Prostate gland (tissue), 2 donors: ENCODE data around the gene RITA1. TPM values are rescaled to one million over a fixed set of nuclear protein-coding genes. Genes with fewer than 3 reads are reported as not detected.

Source experiments
- DNase-seq: peaks from one replicate; pipeline ENCODE4 v3.0.0-alpha.2; 2019; ENCODE audit warnings: low spot score
- H3K27ac ChIP-seq, 2 donors: fragments of 200-600 bp; sonication (generic); 2 replicates each; pipeline ENCODE4 v1.5.1; 2017 to 2019
- H3K27me3 ChIP-seq: fragments of 200-600 bp; sonication (generic); replicated peaks from 2 replicates; pipeline ENCODE4 v1.5.1; 2019; ENCODE audit not compliant: insufficient read depth
- H3K36me3 ChIP-seq, 2 donors: fragments of 200-600 bp; sonication (generic); 1 replicate in 1 of 2; 2 replicates in 1 of 2; pipeline versions ENCODE4 v1.5.1 to v1.8.1; 2017 to 2019
- H3K4me1 ChIP-seq: fragments of 200-600 bp; sonication (generic); replicated peaks from 2 replicates; pipeline ENCODE4 v1.5.1; 2019
- H3K4me3 ChIP-seq, 2 donors: fragments of 200-600 bp; sonication (generic); 2 replicates each; pipeline ENCODE4 v1.5.1; 2017 to 2019
- H3K9me3 ChIP-seq: fragments of 200-600 bp; sonication (generic); 2 replicates; pipeline ENCODE4 v1.5.1; 2017
- CTCF ChIP-seq, 4 experiments: fragments of 200-600 bp in 2 of 4; fragments of 450-650 bp in 2 of 4; sonication (generic) in 2 of 4; IDR thresholded peaks; 1 replicate in 3 of 4; 2 replicates in 1 of 4; pipeline ENCODE4 v1.5.1; 2016 to 2019; ENCODE audit warnings: antibody characterized with exemption in 4 of 4, mild to moderate bottlenecking in 2 of 4, moderate library complexity in 2 of 4
- POLR2A ChIP-seq: fragments of 450-650 bp; IDR thresholded peaks from one replicate; pipeline ENCODE4 v1.6.1; 2016; ENCODE audit warnings: antibody characterized with exemption, mild to moderate bottlenecking
- POLR2AphosphoS5 ChIP-seq: sonication (generic); formaldehyde crosslinking; IDR thresholded peaks from one replicate; pipeline ENCODE4 v1.6.1; 2017; ENCODE audit warnings: antibody characterized with exemption
- WGBS: methylation state at CpG from one replicate; pipeline ENCODE4 v1.1.5; 2018; 5-methylcytosine and 5-hydroxymethylcytosine counted together
- intact Hi-C: fragments of 100-400 bp; cut with DNase I; formaldehyde crosslinking; loops from one replicate; pipeline ENCODE4 v1.14.2; 2022
- total RNA-seq, 2 donors: library from RNA; depleted of rRNA; stranded (reverse); fragments of >200 nt; gene quantifications; one replicate each; pipeline ENCODE4 v1.1.0, GENCODE V29; 2016

RITA1 gene
- total RNA-seq, 2 donors from 2014 or later, result 29.0 to 39.7 TPM

- no peaks in the 10 kb centered on the region for H3K9me3 ChIP-seq
- no peaks in the 10 kb centered on the region for H3K27me3 ChIP-seq
- 96% methylated on average over 4 of the region's 4 CpGs for WGBS
- intact Hi-C loops, result loop anchor here (10.0 kb wide), 2 partner anchors 124 to 234 kb away; partner anchors contain the start of gene SDSL
- no peak overlapping the region for H3K4me3 ChIP-seq
- no peak overlapping the region for H3K27ac ChIP-seq
- peaks cover 0 to 6% of the 10 kb centered on the region in 2 donors for H3K36me3 ChIP-seq
- no peaks in the 10 kb centered on the region for H3K4me1 ChIP-seq
- no peak for TF ChIP-seq POLR2A
- TF ChIP-seq CTCF (IDR thresholded peaks at IDR 0.05), result no peak
- TF ChIP-seq POLR2AphosphoS5, result no peak
- no peak for DNase-seq
These were observed 5.2 kb downstream of the RITA1 start for GRCh38 chr12:113190761-113191160.

- Histone ChIP-seq H3K9me3 (no peaks in the 10 kb centered on the region), H3K36me3 (peaks cover 0 to 6% of the 10 kb centered on the region in 2 donors), H3K27ac (no peak overlapping the region), H3K4me1 (no peaks in the 10 kb centered on the region), H3K4me3 (no peak overlapping the region), H3K27me3 (no peaks in the 10 kb centered on the region)
- no peak for DNase-seq
- intact Hi-C loops, result loop anchor here (10.0 kb wide), 2 partner anchors 124 to 234 kb away; partner anchors contain the start of gene SDSL
- TF ChIP-seq POLR2AphosphoS5, result no peak
- TF ChIP-seq POLR2A, result no peak
- TF ChIP-seq CTCF (IDR thresholded peaks at IDR 0.05), result no peak
- 92% methylated on average over 15 of the region's 19 CpGs for WGBS
These were observed 5.7 kb downstream of the RITA1 start for GRCh38 chr12:113191227-113191626.

DNA sequence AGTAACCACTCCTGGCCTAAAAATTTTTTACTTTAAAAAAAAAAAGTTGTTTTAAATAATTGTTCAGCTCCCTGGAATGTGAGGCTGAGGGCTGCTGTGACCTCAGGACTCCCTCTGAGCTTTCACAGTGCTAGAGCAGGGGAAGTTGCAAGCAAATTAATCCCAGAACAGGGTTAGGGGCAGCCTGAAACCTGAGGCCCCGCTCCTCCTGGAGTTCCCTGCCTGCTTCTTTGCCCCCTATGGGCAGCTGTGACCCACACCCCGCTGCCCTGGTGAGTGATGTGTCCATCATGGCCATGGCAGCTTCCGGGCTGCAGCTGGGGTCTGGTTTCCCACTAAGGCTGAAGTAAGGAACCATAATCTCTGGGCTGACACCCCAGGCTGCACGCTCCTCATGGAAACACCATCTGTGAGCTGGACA is 9.5 kb downstream of the RITA1 start:
- WGBS, result 83% methylated on average over 4 of the region's 4 CpGs
- no peak for TF ChIP-seq POLR2AphosphoS5
- no peak for TF ChIP-seq POLR2A
- TF ChIP-seq CTCF (IDR thresholded peaks at IDR 0.05), result no peak
- Histone ChIP-seq H3K4me3 (no peak overlapping the region), H3K36me3 (peaks cover 0 to 6% of the 10 kb centered on the region in 2 donors), H3K9me3 (no peaks in the 10 kb centered on the region), H3K27ac (no peak overlapping the region), H3K4me1 (no peaks in the 10 kb centered on the region), H3K27me3 (no peaks in the 10 kb centered on the region)
- intact Hi-C loops, result loop anchor here (10.0 kb wide), 2 partner anchors 120 to 230 kb away; partner anchors contain the start of gene SDSL
- no peak for DNase-seq

DNA sequence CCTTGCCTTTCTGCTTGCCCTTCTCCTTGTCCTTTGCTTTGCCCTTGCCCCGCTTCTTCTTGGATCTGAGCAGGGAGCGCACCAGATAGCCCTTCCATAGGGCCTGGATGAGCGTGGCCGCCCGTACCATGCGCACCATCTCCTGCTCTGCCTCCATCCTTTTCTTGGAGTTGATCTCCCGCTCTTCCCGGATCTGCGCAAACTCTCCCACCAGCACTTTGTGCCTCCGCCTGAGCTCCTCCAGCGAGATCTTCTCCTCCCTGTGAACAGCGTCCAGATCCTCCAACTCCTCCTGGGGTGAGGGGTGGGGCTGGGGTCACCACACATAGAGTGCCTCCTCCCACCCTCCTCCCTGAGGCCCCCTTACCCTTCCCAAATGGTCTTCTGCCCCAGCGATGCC is 10.1 kb downstream of the RITA1 start:
- no peak for DNase-seq
- H3K4me1 ChIP-seq, result no peaks in the 10 kb centered on the region
- no peak overlapping the region for H3K27ac ChIP-seq
- TF ChIP-seq CTCF (IDR thresholded peaks at IDR 0.05) (no peak), POLR2A (no peak), POLR2AphosphoS5 (no peak)
- intact Hi-C loops, result loop anchor here (10.0 kb wide), 2 partner anchors 119 to 229 kb away; partner anchors contain the start of gene SDSL
- no peak overlapping the region for H3K4me3 ChIP-seq
- H3K9me3 ChIP-seq, result no peaks in the 10 kb centered on the region
- peaks cover 0 to 6% of the 10 kb centered on the region in 2 donors for H3K36me3 ChIP-seq
- H3K27me3 ChIP-seq, result no peaks in the 10 kb centered on the region
- 94% methylated on average over 13 of the region's 13 CpGs for WGBS

DNA sequence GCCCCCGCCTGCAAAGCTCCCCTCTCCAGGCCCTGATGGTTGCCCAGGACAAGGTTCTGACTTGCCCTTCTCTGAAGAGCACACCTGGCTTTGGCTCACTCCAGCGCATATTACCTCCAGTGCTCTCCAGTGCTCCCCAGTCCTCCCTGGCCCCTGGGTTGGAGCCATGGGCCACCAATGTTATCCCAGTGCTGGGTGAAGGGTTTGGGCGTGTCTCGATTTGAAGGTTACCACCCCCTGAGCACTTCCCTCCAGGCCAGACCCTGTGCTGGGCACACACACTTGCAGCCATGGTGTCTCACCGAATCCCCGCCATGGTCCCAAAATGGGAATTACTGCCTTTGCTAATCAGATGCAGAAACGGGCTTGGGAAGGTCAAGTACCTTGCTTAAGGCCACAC is 11.1 kb downstream of the RITA1 start:
- intact Hi-C loops, result loop anchor here (10.0 kb wide), 2 partner anchors 118 to 228 kb away; partner anchors contain the start of gene SDSL
- no peak for DNase-seq
- TF ChIP-seq POLR2A (no peak), CTCF (IDR thresholded peaks at IDR 0.05) (no peak), POLR2AphosphoS5 (no peak)
- H3K36me3 ChIP-seq, result peaks cover 0 to 5% of the 10 kb centered on the region in 2 donors
- H3K4me3 ChIP-seq, result no peak overlapping the region
- no peaks in the 10 kb centered on the region for H3K4me1 ChIP-seq
- no peak overlapping the region for H3K27ac ChIP-seq
- WGBS, result 74% methylated on average over 7 of the region's 7 CpGs
- no peaks in the 10 kb centered on the region for H3K9me3 ChIP-seq
- H3K27me3 ChIP-seq, result no peaks in the 10 kb centered on the region
